GM19324 (cell line): ENCODE data around the gene TMEM51.

Experiments
- ATAC-seq: cut with Tn5 transposase; IDR thresholded peaks from one replicate; pipeline ENCODE4 v1.9.1; 2021; ENCODE audit warnings: mild to moderate bottlenecking, moderate library complexity; ENCODE audit not compliant: unreplicated experiment, low FRiP score

Gene TMEM51

GRCh38 chr1:15153184-15153841, at the start of gene TMEM51:
TSS of gene TMEM51 (plus strand) at chr1:15153747. CDS start at chr1:15215088, 61,341 bp downstream.
- ATAC-seq = no peak

- no peak for ATAC-seq
These were observed 49.6 kb upstream of the TMEM51 start for GRCh38 chr1:15103906-15104305.

GRCh38 chr1:15104768-15105167, 48.8 kb upstream of the TMEM51 start:
- ATAC-seq = no peak

GRCh38 chr1:15106608-15107007, 46.9 kb upstream of the TMEM51 start:
- ATAC-seq = no peak

GRCh38 chr1:15107058-15107687, 46.4 kb upstream of the TMEM51 start:
- ATAC-seq = no peak

- ATAC-seq = no peak
These were observed 45.6 kb upstream of the TMEM51 start for GRCh38 chr1:15107911-15108310.

GRCh38 chr1:15110128-15110866, 43.2 kb upstream of the TMEM51 start:
- ATAC-seq = no peak

- no peak for ATAC-seq
These were observed 42.7 kb upstream of the TMEM51 start for GRCh38 chr1:15110867-15111230.

- ATAC-seq = no peak
These were observed 40.4 kb upstream of the TMEM51 start for GRCh38 chr1:15113146-15113545.

- ATAC-seq = no peak
These were observed 38.7 kb upstream of the TMEM51 start for GRCh38 chr1:15114884-15115283.

GRCh38 chr1:15115542-15116330, 37.8 kb upstream of the TMEM51 start:
- no peak for ATAC-seq

- ATAC-seq = no peak
These were observed 36.6 kb upstream of the TMEM51 start for GRCh38 chr1:15116966-15117365.

- ATAC-seq = no peak
These were observed 35.7 kb upstream of the TMEM51 start for GRCh38 chr1:15117671-15118325.

GRCh38 chr1:15118579-15118978, 35.0 kb upstream of the TMEM51 start:
- ATAC-seq = no peak

GRCh38 chr1:15120251-15120945, 33.1 kb upstream of the TMEM51 start:
- no peak for ATAC-seq

- no peak for ATAC-seq
These were observed 31.2 kb upstream of the TMEM51 start for GRCh38 chr1:15122331-15122730.

GRCh38 chr1:15123270-15123669, 30.3 kb upstream of the TMEM51 start:
- ATAC-seq = no peak

GRCh38 chr1:15123925-15124324, 29.6 kb upstream of the TMEM51 start:
- ATAC-seq = no peak

GRCh38 chr1:15124362-15125100, 29.0 kb upstream of the TMEM51 start:
- no peak for ATAC-seq
